CD14-positive monocyte (primary cell): Measurements from ENCODE around the gene STN1. TPM values are rescaled to one million over a fixed set of nuclear protein-coding genes. Genes with fewer than 3 reads are reported as not detected.

ENCODE experiments used
- DNase-seq, 3 donors: peaks; one replicate each; pipeline ENCODE4 v3.0.0-alpha.2; 2011 to 2022
- H2AFZ ChIP-seq: 2 replicates; pipeline ENCODE4 v1.6.0; 2012; ENCODE audit warnings: mild to moderate bottlenecking, low read depth, low read length, inconsistent platforms; ENCODE audit not compliant: insufficient read depth, poor library complexity, severe bottlenecking
- H3K27ac ChIP-seq, 2 donors: 1 replicate in 1 of 2; 2 replicates in 1 of 2; pipeline ENCODE4 v1.5.1; 2012 to 2013; ENCODE audit warnings: low read length in 2 of 2, control low read depth in 1 of 2, inconsistent platforms in 1 of 2, low read depth in 1 of 2, mild to moderate bottlenecking in 1 of 2
- H3K27me3 ChIP-seq, 2 donors: one replicate each; pipeline versions ENCODE4 v1.6.0 to v1.6.1; 2011 to 2013; ENCODE audit warnings: low read length in 2 of 2; ENCODE audit not compliant: control insufficient read depth in 2 of 2, insufficient read depth in 2 of 2
- H3K36me3 ChIP-seq, 2 donors: replicated peaks in 1 of 2; 1 replicate in 1 of 2; 2 replicates in 1 of 2; pipeline versions ENCODE4 v1.5.1 to v1.6.1; 2012 to 2013; ENCODE audit warnings: low read length in 2 of 2, control low read depth in 1 of 2, inconsistent platforms in 1 of 2, mild to moderate bottlenecking in 1 of 2; ENCODE audit not compliant: insufficient read depth in 2 of 2, control insufficient read depth in 1 of 2
- H3K4me1 ChIP-seq, 2 donors: 1 replicate in 1 of 2; 2 replicates in 1 of 2; pipeline versions ENCODE4 v1.5.1 to v1.6.1; 2012 to 2013; ENCODE audit warnings: low read length in 2 of 2, control low read depth in 1 of 2, inconsistent platforms in 1 of 2, mild to moderate bottlenecking in 1 of 2, moderate library complexity in 1 of 2; ENCODE audit not compliant: insufficient read depth in 2 of 2, control insufficient read depth in 1 of 2
- H3K4me2 ChIP-seq: replicated peaks from 2 replicates; pipeline ENCODE3; 2012; ENCODE audit warnings: low read length, moderate library complexity, mild to moderate bottlenecking; ENCODE audit not compliant: poor library complexity, severe bottlenecking; ENCODE audit errors: extremely low read depth
- H3K4me3 ChIP-seq, 3 experiments: fragments of 200-600 bp in 1 of 3; sonication (generic) in 1 of 3; replicated peaks in 1 of 3; 1 replicate in 2 of 3; 2 replicates in 1 of 3; pipeline ENCODE4 v1.5.1; 2011 to 2013; ENCODE audit warnings: low read length in 3 of 3, mild to moderate bottlenecking in 3 of 3, control low read depth in 2 of 3, low read depth in 2 of 3, inconsistent platforms in 1 of 3, moderate library complexity in 1 of 3
- H3K79me2 ChIP-seq: 2 replicates; pipeline ENCODE4 v1.6.0; 2012; ENCODE audit warnings: mild to moderate bottlenecking, control low read depth, inconsistent platforms, low read length, moderate library complexity; ENCODE audit not compliant: insufficient read depth
- H3K9ac ChIP-seq: 2 replicates; pipeline ENCODE4 v1.6.0; 2017; ENCODE audit warnings: low read length, mild to moderate bottlenecking; ENCODE audit not compliant: insufficient read depth, poor library complexity, severe bottlenecking
- H3K9me3 ChIP-seq, 2 donors: replicated peaks in 1 of 2; 1 replicate in 1 of 2; 2 replicates in 1 of 2; pipeline versions ENCODE4 v1.5.1 to v1.6.1; 2012 to 2013; ENCODE audit warnings: low read length in 2 of 2, control low read depth in 1 of 2; ENCODE audit not compliant: control insufficient read depth in 1 of 2, insufficient read depth in 1 of 2
- H4K20me1 ChIP-seq: 2 replicates; pipeline ENCODE4 v1.6.0; 2012; ENCODE audit warnings: mild to moderate bottlenecking, low read length, control low read depth, moderate library complexity; ENCODE audit not compliant: insufficient read depth
- H3K27ac Mint-ChIP-seq, 7 donors: one replicate each; pipeline ENCODE4 v1.8.0; 2020; ENCODE audit warnings: mild to moderate bottlenecking in 7 of 7, mixed read lengths in 7 of 7, moderate library complexity in 6 of 7, inconsistent platforms in 2 of 7
- H3K27me3 Mint-ChIP-seq, 3 donors: one replicate each; pipeline ENCODE4 v1.8.0; 2021 to 2022; ENCODE audit warnings: low read depth in 3 of 3, mild to moderate bottlenecking in 3 of 3, mixed read lengths in 3 of 3, moderate library complexity in 3 of 3, inconsistent platforms in 1 of 3
- H3K36me3 Mint-ChIP-seq, 2 donors: one replicate each; pipeline ENCODE4 v1.8.0; 2020; ENCODE audit warnings: mixed read lengths in 2 of 2, inconsistent platforms in 1 of 2, mild to moderate bottlenecking in 1 of 2
- H3K4me1 Mint-ChIP-seq: one replicate; pipeline ENCODE4 v1.8.0; 2020; ENCODE audit warnings: mild to moderate bottlenecking, mixed read lengths
- H3K4me3 Mint-ChIP-seq, 2 donors: one replicate each; pipeline ENCODE4 v1.8.0; 2020; ENCODE audit warnings: mild to moderate bottlenecking in 2 of 2, mixed read lengths in 2 of 2, moderate library complexity in 1 of 2
- H3K9me3 Mint-ChIP-seq, 7 donors: one replicate each; pipeline ENCODE4 v1.8.0; 2020 to 2022; ENCODE audit warnings: mixed read lengths in 7 of 7, mild to moderate bottlenecking in 6 of 7, moderate library complexity in 6 of 7, inconsistent platforms in 2 of 7
- CTCF ChIP-seq: fragments of 200-600 bp; IDR thresholded peaks from one replicate; pipeline ENCODE4 v1.8.0; 2022; ENCODE audit warnings: antibody characterized with exemption, mild to moderate bottlenecking
- WGBS: methylation state at CpG from one replicate; pipeline ENCODE4 v1.1.5; 2013; ENCODE audit warnings: missing lambda C conversion rate; ENCODE audit not compliant: insufficient coverage; 5-methylcytosine and 5-hydroxymethylcytosine counted together
- intact Hi-C, 2 donors: fragments of 100-400 bp; cut with micrococcal nuclease; formaldehyde crosslinking; loops; one replicate each; pipeline versions ENCODE4 v1.15.0 to v1.15.1; 2023
- polyA plus RNA-seq, 3 donors: library from polyadenylated mRNA; depleted of rRNA in 1 of 3; unstranded in 2 of 3; stranded (reverse) in 1 of 3; fragments of 300-500 nt in 2 of 3; fragments of >200 nt in 1 of 3; fragmentation: Illumina TruSeq in 2 of 3; gene quantifications; 1 replicate in 2 of 3; 2 replicates in 1 of 3; pipeline ENCODE4 v1.2.3, GENCODE V29; 2012 to 2021

Gene STN1
- polyA plus RNA-seq, 3 donors, result 19.3 to 37.4 (median 35.9) TPM

DNA sequence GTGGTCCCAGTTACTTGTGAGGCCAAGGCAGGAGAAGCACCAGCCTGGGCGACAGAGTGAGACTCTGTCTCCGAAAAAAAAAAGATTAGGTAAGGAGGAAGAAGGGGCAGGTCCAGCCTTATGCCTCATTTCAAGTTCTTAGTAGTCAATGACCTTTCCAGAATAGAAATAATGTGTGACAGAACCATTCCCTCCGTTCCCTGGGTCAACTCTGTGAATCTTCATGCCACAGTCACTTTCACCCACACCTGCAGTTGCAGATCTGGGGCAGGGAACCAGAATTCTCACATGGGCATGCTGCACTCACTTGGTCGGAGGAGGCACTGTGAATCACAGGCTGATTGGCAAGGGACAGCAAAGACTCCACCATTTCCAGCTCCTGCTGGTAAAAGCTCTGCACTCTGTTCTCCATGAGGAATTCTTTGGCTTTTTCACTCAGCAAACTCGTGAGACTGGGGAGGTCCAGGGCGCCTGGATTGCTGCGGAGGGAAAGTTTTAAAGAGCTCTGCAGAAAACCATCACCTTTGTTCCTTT lies 20.7 kb downstream of the STN1 start:
- H2AFZ ChIP-seq, result no peak overlapping the region
- Mint-ChIP-seq H3K36me3 (peaks cover 76 to 89% of the 10 kb centered on the region in 2 donors), H3K4me3 (no peak overlapping the region), H3K27me3 (no peaks in the 10 kb centered on the region), H3K9me3 (no peaks in the 10 kb centered on the region), H3K27ac (peak overlapping the region in 1 of 7 donors; percentile 23), H3K4me1 (peaks cover 19% of the 10 kb centered on the region)
- intact Hi-C loops, result loop anchor here in 1 of 2 donors (10.0 kb wide), 1 partner anchor 307 kb away; no protein-coding TSS in a partner anchor
- H3K79me2 ChIP-seq, result no peaks in the 10 kb centered on the region
- H3K27me3 ChIP-seq, result no peaks in the 10 kb centered on the region
- no peaks in the 10 kb centered on the region for H3K9me3 ChIP-seq
- H3K9ac ChIP-seq, result no peak overlapping the region
- TF ChIP-seq CTCF, result no peak
- H4K20me1 ChIP-seq, result no peaks in the 10 kb centered on the region
- 90% methylated on average over 2 of the region's 7 CpGs for WGBS
- DNase-seq, result no peak
- H3K4me3 ChIP-seq, result no peak overlapping the region
- H3K36me3 ChIP-seq, result peaks cover 66 to 87% of the 10 kb centered on the region in 2 donors
- H3K27ac ChIP-seq, result no peak overlapping the region
- H3K4me1 ChIP-seq, result peaks cover 3 to 18% of the 10 kb centered on the region in 2 donors
- H3K4me2 ChIP-seq, result no peak overlapping the region

- Histone ChIP-seq H3K4me3 (no peak overlapping the region), H3K9me3 (no peaks in the 10 kb centered on the region), H3K79me2 (no peaks in the 10 kb centered on the region), H3K27me3 (no peaks in the 10 kb centered on the region), H3K4me2 (no peak overlapping the region), H3K4me1 (peaks cover 3 to 18% of the 10 kb centered on the region in 2 donors), H3K27ac (peak overlapping the region in 1 of 2 donors; percentile 62), H2AFZ (no peak overlapping the region), H4K20me1 (no peaks in the 10 kb centered on the region), H3K36me3 (peaks cover 77 to 95% of the 10 kb centered on the region in 2 donors), H3K9ac (no peak overlapping the region)
- intact Hi-C loops, result loop anchor here in 1 of 2 donors (10.0 kb wide), 1 partner anchor 309 kb away; no protein-coding TSS in a partner anchor
- WGBS, result 93% methylated on average over 2 of the region's 5 CpGs
- Mint-ChIP-seq H3K27me3 (no peaks in the 10 kb centered on the region), H3K36me3 (peaks cover 84 to 94% of the 10 kb centered on the region in 2 donors), H3K4me1 (peaks cover 15% of the 10 kb centered on the region), H3K4me3 (no peak overlapping the region), H3K27ac (peak overlapping the region in 5 of 7 donors; percentile 5 to 55 (median 6)), H3K9me3 (no peaks in the 10 kb centered on the region)
- no peak for TF ChIP-seq CTCF
- DNase-seq, result no peak
These were observed 21.8 kb downstream of the STN1 start for GRCh38 chr10:103896225-103896624.
